ENCODE measurements around the gene OBSCN.

OBSCN gene

DNA sequence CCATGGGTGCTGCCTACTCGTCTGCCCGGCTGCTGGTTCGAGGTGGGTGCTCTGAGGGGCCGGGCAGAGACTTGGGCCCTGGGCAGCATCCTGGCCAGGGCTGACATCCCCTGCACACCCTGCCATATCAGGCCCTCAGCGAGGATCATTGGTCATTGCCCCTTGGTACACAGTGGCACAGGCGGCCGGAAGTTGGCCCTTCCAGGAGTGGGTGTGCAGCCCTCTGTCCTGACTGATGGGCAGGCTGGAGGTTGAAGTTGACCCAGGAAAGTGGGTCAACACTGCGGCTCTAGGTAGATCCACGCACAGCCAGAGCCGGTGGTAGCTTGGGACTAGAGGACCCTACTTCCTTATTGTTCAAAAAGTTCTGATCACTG is 125.9 kb downstream of the OBSCN start:
- no peak for DNase-seq

DNA sequence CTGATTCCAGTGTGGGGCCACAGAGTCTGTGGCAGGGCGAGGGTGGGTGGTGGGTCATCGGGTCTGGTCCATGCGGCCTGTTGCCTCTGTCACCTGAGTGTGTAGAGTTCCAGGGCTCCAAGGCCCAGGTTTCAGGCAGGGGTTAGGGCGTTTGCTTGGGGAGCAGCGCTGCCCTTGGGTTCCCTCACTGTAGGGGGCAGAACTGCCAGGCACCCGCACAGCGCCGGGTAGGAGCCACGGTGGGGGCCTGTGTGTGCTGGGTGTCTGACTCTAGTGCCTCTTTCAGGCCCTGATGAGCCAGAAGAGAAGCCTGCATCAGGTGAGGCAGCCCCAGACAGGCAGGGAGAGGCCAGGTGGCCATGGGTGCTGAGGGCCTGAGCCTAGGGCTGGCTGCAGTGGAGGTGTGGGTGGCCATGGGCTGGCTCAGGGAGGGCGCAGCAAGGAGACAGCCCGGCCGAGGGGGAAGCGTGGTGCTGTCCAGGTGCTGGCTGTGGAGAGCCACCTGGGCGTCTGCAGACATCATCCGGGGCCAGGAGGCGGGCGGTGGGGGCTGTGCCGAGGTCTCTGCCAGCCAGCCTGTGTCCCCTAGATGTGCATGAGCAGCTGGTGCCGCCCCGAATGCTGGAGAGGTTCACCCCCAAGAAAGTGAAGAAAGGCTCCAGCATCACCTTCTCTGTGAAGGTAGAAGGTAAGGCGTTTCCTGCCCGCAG is 126.5 kb downstream of the OBSCN start:
- DNase-seq = no peak

- no peak for DNase-seq
Measured at GRCh38 chr1:228334954-228335353, 127.1 kb downstream of the OBSCN start.

DNA sequence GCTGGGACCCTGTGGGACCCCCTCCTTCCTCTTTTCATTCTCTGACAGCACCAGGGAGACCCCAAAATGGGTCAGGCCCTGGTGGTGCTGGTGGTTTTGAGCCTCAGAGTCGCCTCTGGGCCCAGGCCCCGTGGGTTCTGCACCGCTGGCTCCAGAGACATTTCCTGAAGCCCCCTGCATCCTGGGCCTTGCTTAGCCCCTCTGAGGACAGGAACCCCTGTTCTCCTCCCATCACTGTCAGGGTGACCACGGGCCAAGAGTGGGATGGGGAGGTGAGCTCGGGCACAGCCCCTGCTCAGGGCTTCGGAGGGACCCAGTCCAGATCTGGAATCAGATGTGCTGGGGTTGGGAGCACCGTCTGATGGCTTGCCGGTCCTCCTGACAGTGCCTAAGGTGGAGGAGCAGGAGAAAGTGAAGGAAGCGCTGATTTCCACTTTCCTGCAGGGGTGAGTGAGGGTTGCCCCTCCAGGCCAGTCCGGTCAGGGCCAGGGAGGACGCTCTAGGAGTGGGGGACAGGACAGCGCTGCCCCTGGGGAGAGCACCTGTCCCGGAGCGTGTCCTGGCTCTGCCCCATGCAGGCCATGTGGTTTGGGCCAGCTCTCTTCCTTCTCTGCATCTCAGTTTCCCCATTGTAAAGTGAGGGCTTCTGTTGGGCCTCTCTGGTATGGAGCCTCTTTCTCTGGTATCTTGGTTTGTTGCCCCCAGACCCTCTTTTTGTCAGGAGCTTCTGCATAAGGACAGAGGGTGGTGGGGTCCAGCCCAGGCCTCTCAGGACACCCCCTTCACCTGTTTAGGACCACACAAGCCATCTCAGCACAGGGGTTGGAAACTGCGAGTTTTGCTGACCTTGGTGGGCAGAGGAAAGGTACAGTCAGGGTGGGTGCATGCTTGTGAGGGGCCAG is 127.8 kb downstream of the OBSCN start:
- DNase-seq = no peak

DNA sequence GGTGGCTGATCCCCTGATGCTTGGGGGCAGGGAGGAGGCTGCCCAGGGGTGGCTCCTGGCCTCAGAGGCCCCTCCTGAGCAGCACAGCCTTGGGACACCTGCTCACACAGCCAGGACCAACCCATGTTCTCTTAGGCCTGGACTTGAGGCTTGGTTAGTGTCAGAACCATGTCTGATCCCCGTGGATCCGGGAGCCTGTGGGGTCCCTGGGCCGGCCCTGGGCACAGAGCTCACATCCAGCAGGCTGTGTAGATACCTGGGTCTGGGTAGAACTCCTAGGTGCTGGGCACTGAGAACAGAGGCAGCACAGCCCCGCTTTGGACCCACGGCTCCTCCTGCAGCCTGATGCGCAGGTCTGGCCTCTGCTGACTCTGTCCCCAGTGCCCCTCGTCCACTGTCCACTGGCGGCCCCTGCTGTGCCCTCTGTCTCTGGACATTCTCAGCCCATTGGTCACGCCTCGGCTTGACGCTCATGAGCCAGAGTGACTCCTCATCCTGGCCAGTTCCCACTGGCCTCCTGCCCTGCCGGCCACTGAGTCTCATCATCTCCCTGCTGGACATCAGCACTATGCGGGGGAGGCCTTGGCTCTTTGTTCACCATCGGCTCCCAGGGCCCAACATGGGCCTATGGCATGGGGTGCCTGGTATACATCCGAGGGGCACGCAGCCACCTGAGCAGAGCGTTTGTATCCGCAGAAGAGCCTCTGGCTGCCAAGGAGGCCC is 128.6 kb downstream of the OBSCN start:
- no peak for DNase-seq

DNA sequence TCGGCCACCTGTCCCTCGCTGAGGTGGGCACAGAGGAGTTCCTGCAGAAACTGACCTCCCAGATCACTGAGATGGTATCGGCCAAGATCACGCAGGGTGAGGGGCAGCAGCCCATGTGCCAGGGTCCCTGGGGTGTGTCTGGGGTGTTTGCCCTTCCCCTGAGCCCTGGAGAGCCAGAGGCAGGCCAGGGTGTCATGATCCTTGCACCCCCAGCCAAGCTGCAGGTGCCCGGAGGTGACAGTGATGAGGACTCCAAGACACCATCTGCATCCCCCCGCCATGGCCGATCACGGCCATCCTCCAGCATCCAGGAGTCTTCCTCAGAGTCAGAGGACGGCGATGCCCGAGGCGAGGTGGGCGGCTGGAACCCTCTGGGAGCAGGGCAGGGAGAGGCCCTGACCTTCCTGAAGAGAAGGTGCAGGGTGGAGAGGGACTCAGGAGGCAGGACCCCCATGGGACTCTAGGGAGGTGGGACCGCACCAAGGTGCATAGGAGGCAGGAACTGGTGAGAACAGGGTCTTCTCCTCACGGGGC is 129.3 kb downstream of the OBSCN start:
- no peak for DNase-seq

DNA sequence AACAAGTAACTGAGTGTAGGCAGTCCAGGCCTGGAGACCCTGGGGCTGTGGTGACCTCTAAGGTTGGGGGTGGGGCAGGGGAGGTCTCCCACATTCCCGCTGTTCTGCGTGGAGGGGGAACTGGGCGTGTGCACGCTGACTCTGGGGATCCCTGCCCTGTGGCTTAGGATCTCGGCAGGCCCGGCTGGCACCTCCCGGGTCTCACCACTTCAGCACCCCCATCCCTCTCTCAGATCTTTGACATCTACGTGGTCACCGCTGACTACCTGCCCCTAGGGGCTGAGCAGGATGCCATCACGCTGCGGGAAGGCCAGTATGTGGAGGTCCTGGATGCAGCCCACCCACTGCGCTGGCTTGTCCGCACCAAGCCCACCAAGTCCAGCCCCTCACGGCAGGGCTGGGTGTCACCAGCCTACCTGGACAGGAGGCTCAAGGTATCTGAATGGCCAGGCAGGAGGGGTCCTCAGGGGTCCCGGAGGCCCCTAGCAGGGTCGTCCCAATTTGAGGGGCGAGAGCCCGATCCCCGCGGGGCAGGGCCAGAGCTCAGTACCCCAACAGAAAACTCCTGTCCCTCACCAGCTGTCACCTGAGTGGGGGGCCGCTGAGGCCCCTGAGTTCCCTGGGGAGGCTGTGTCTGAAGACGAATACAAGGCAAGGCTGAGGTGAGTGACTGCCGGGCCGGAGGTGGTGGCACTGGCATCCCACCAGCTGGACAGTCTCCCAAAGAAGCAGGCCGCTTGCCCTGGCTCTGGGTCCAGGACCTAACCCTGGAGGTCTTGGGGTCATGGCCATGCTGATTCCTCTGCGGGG is 130.1 kb downstream of the OBSCN start:
- no peak for DNase-seq

GRCh38 chr1:228338521-228339051 is 130.7 kb downstream of the OBSCN start:
- DNase-seq = no peak

- no peak for DNase-seq
Measured at GRCh38 chr1:228339059-228339704, 131.3 kb downstream of the OBSCN start.

GRCh38 chr1:228339766-228340685 is 132.2 kb downstream of the OBSCN start:
- no peak for DNase-seq

GRCh38 chr1:228340686-228341449 is 133.0 kb downstream of the OBSCN start:
- no peak for DNase-seq

DNA sequence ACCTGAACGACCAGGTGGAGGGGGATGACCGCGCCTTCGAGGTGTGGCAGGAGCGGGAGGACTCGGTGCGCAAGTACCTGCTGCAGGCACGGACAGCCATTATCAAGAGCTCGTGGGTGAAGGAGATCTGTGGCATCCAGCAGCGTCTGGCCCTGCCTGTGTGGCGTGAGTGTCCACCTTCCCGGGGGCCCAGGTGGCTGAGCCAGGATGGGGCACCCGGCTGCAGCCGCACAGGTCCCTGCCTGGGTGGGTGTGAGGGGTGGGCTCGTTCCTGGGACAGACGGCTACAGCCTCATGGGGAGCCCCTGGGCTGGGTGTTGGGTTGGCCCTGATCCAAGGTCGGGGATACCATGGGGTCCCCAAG is 133.6 kb downstream of the OBSCN start:
- DNase-seq = no peak

DNA sequence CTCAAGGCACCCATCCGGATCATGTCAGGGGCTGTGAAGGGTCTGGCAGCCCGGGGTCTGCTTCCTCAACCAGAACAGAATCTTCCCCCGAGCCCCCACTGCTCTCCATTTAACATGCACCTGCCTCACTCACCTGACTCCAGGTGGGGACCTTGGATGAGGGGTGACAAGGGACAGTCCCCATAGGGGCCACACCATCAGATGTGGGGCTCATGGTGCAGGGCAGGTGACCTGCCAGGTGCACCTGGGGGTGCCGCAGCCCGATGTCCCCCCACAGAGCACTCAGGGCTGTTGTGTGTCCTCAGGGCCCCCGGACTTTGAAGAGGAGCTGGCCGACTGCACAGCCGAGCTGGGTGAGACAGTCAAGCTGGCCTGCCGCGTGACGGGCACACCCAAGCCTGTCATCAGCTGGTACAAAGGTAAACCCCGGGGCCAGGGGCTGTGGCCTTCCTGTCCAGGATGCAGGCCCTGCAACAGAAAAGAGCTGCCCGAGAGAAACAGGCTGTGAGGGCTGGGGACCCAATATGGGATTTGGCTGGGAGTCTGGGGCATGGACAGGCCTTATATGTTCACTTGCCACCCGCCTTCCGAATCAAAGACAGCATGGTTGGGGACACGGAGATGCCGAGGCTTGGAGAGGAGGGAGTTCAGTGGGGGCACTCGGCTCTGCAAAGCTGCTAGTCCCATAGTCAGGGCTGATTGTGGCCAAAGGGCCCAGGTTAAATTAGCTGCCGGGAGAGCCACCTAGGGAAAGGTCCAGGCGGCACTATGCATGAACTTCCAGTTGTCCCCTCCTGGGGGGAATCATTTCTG is 134.2 kb downstream of the OBSCN start:
- no peak for DNase-seq

- DNase-seq = no peak
Measured at GRCh38 chr1:228342627-228343190, 134.9 kb downstream of the OBSCN start.

DNA sequence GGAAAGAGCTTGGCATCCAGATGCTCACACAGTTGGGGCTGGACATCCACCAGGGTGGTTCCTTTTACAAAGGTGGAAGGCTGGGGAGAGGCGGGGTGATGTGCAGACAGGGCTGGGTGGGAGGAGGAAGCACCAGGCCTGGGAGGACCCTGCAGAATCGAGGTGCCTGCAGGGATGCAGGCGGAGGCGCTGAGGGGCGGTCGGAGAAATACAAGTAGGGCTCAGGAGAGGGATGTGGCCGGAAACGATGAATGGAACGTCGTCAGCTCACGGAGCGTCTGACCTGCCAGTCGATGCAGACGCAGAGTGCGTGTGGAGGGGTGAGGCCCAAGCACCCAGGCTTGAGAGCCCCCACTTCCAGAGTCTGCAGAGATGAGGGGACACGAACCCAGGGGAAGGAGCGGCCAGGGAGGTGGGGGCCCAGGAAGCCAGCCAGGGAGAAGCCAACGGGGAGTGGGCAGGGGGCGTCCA is 135.4 kb downstream of the OBSCN start:
- DNase-seq = no peak

DNA sequence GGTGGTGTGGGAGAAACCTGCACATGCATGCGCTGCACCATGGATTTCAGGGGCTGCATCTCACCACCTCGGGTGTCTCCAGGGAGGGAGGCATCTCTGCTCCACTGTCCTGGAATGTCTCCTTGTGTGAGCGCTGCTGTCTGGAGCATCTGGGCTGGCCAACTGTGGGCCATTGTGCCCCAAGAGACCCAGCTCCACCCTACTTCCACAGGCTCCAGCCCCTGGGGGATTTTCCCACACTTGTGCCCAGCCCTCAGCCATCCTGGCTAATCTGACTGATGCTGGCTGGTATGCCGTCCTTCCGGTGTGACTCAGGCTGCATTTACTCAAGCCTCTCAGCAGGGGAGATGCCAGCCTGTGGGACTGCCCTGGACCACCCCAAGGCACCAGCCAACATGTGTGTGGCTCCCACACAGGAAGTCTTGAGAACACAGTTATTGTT is 136.8 kb downstream of the OBSCN start:
- no peak for DNase-seq

GRCh38 chr1:228345201-228345930 is 137.5 kb downstream of the OBSCN start:
- DNase-seq = no peak

DNA sequence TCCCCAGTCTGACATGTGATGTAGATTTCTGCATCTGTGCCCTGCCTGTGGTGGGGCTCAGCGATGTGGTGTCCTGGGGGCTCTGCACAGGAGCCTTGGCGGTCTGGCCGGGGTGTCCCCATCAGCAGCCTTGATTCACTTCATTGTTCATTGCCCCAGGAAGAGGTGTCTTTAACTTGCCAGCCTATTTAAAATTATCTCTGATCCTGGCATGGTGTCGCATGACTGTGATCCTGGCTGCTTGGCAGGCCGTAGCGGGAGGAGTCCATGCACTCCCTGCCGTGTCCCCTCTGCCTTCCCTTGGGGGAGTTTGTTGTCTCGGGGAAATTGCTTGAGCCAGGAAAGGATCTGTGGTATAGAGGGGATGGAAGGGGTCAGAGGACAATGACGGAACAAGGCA is 138.9 kb downstream of the OBSCN start:
- DNase-seq = no peak

Measured in RPMI8226 (cell line).